Naive thymus-derived CD8-positive, alpha-beta T cell (primary cell): ENCODE measurements around the gene ZNF14. TPM values are rescaled to one million over a fixed set of nuclear protein-coding genes. Genes with fewer than 3 reads are reported as not detected.
A peak's percentile ranks its signal among the peaks of the same experiment; 100 is the strongest.
"Not testable (repeated sequence)": the region's sequence is repeated elsewhere in the genome, so short reads cannot be mapped to it uniquely, and the experiment has no call there.

Experiments used
- ATAC-seq, 2 donors: fragments of 150-1000 bp; cut with Tn5 transposase in 1 of 2; sonication (Bioruptor Pico), chemical (Tn5 transposase) in 1 of 2; 1 replicate in 1 of 2; 2 replicates in 1 of 2; pipeline ENCODE4 v1.10.0; 2021; ENCODE audit warnings: mild to moderate bottlenecking in 2 of 2, moderate library complexity in 2 of 2
- POLR2A ChIA-PET: fragments of 350-600 bp; sonication (Branson Sonifier 250); formaldehyde crosslinking; loops from one replicate; lab custom pipeline; 2021; ENCODE audit warnings: antibody characterized with exemption; lab: Charles Lee
- DNase-seq, 10 donors: peaks; one replicate each; pipeline versions ENCODE4 v3.0.0 to v3.0.0-alpha.2; 2020 to 2022
- H3K27ac Mint-ChIP-seq, 10 donors: one replicate each; pipeline ENCODE4 v1.8.0; 2020 to 2022; ENCODE audit warnings: mild to moderate bottlenecking in 10 of 10, mixed read lengths in 10 of 10, moderate library complexity in 4 of 10, inconsistent platforms in 1 of 10
- H3K27me3 Mint-ChIP-seq, 5 donors: one replicate each; pipeline ENCODE4 v1.8.0; 2021 to 2022; ENCODE audit warnings: mixed read lengths in 5 of 5
- H3K36me3 Mint-ChIP-seq, 3 donors: one replicate each; pipeline ENCODE4 v1.8.0; 2020 to 2022; ENCODE audit warnings: mixed read lengths in 3 of 3, mild to moderate bottlenecking in 2 of 3, inconsistent platforms in 1 of 3
- H3K4me1 Mint-ChIP-seq, 4 donors: one replicate each; pipeline ENCODE4 v1.8.0; 2021 to 2022; ENCODE audit warnings: mixed read lengths in 4 of 4
- H3K4me3 Mint-ChIP-seq, 10 donors: one replicate each; pipeline ENCODE4 v1.8.0; 2020 to 2022; ENCODE audit warnings: mild to moderate bottlenecking in 10 of 10, mixed read lengths in 10 of 10, moderate library complexity in 6 of 10, inconsistent platforms in 1 of 10
- H3K9me3 Mint-ChIP-seq, 9 donors: one replicate each; pipeline ENCODE4 v1.8.0; 2020 to 2022; ENCODE audit warnings: mixed read lengths in 9 of 9, mild to moderate bottlenecking in 3 of 9, inconsistent platforms in 1 of 9, moderate library complexity in 1 of 9
- polyA plus RNA-seq, 3 donors: library from polyadenylated mRNA; unstranded; fragments of 300-500 nt; fragmentation: Illumina TruSeq; gene quantifications; one replicate each; pipeline ENCODE4 v1.2.3, GENCODE V29; 2021
- total RNA-seq, 8 experiments: library from RNA in 2 of 8; stranded (reverse) in 2 of 8; gene quantifications; one replicate each; pipeline ENCODE4 v1.2.3 and lab custom pipeline; 2021 to 2026

ZNF14 gene
- total RNA-seq, result 10 to 100 TPM; 39.8 TPM
- polyA plus RNA-seq, result 10 to 100 TPM in 2 of 3 donors, 1 to 10 TPM in 1; 8.2 to 16.3 (median 11.4) TPM
- total RNA-seq (lab: John Stamatoyannopoulos, UW), result 19.6 to 78.2 (median 47.5) reads per million in 6 experiments

GRCh38 chr19:19732579-19733501, at the start of gene ZNF14:
Gene ZNF14, minus strand, starts transcription at chr19:19733112. Its CDS starts 154 bp downstream, at chr19:19732958.
- H3K4me1 Mint-ChIP-seq, result peaks cover 7 to 38% (median 27%) of the 10 kb centered on the region in 4 donors
- H3K9me3 Mint-ChIP-seq, result peaks cover 0 to 42% (median 8%) of the 10 kb centered on the region in 9 donors
- no peaks in the 10 kb centered on the region for H3K27me3 Mint-ChIP-seq
- H3K36me3 Mint-ChIP-seq, result peaks cover 21 to 38% (median 36%) of the 10 kb centered on the region in 3 donors
- POLR2A ChIA-PET, result interaction anchor here (0.5 to 6.3 kb wide), 48 partner anchors 10 to 830 kb away, joined by 3 to 289 read pairs (median 4); partner anchors contain the start of genes ATP13A1, GMIP, NDUFA13 and TSSK6
- H3K27ac Mint-ChIP-seq, result peak within 1 kb of the TSS; percentile 89 to 99 (median 98)
- peak within 1 kb of the TSS; percentile 94 to 100 (median 98) for H3K4me3 Mint-ChIP-seq
- DNase-seq (peak; percentile 79 to 96 (median 89)), ATAC-seq (peak; percentile 96 to 99)

DNA sequence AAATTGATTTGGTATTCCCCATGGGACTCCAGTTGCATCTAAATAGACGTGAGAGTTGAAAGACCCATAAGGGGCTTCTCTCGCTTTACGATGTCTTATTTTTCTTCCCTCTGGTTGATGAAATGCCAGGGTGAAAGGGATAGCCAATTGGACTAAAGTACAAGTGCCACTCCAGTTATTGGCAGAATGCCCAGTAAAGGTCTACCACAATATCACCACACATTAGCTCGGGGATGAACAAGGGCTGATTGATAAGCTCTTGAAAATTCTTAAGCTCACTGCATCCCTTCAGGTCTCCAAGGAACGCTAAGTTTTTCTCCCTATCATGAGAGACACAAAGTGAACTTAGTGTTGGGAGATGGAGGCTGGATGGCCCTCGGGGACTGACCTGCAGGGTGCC, 48.9 kb upstream of the ZNF14 start:
- H3K9me3 Mint-ChIP-seq, result peaks cover 0 to 44% (median 9%) of the 10 kb centered on the region in 9 donors
- ATAC-seq, H3K27me3 Mint-ChIP-seq, H3K27ac Mint-ChIP-seq, DNase-seq: not testable (repeated sequence)
- H3K36me3 Mint-ChIP-seq, result peaks cover 22 to 72% (median 59%) of the 10 kb centered on the region in 3 donors
- POLR2A ChIA-PET, result interaction anchor here (0.5 to 1.0 kb wide), 3 partner anchors 39 to 430 kb away, joined by 3 to 6 read pairs (median 3); partner anchors contain the start of genes ZNF101 and ZNF506
- peaks cover 29 to 64% (median 56%) of the 10 kb centered on the region in 4 donors for H3K4me1 Mint-ChIP-seq
- H3K4me3 Mint-ChIP-seq, result peak overlapping the region in 2 of 10 donors; percentile 18 to 26

- H3K4me3 Mint-ChIP-seq, result peak overlapping the region; percentile 94 to 100 (median 99)
- no peak for DNase-seq
- peaks cover 0 to 29% (median 3%) of the 10 kb centered on the region in 9 donors for H3K9me3 Mint-ChIP-seq
- H3K4me1 Mint-ChIP-seq, result peaks cover 26 to 78% (median 70%) of the 10 kb centered on the region in 4 donors
- H3K27ac Mint-ChIP-seq, result peak overlapping the region in 7 of 10 donors; percentile 14 to 97 (median 80)
- POLR2A ChIA-PET, result interaction anchor here (1.6 to 2.1 kb wide), 2 partner anchors 42 to 109 kb away, joined by 5 to 14 read pairs; partner anchors contain the start of gene ZNF506
- H3K27me3 Mint-ChIP-seq, result no peaks in the 10 kb centered on the region
- H3K36me3 Mint-ChIP-seq, result peaks cover 13 to 45% (median 31%) of the 10 kb centered on the region in 3 donors
- ATAC-seq, result no peak
These were observed 45.8 kb upstream of the ZNF14 start for GRCh38 chr19:19778666-19779065.

DNA sequence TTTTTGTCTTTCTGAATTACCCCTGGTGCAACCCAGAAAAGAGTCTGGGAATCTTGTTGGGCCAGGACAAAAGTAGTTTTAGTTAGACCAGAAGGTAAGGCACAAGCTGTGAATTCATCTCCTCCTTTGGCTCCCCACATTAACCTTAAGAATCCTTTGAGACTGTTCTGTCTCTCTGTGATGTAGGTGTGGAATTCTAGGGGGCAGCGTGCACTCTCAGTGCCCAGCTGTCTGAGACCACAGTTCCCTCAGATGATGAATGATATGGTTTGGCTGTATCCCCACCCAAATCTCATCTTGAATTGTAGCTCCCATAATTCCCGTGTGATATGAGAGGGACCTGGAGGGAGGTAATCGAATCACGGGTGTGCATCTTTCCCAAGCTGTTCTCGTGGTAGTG, 44.8 kb upstream of the ZNF14 start:
- no peak for DNase-seq

GRCh38 chr19:19776206-19777008, 43.5 kb upstream of the ZNF14 start:
- no peaks in the 10 kb centered on the region for H3K27me3 Mint-ChIP-seq
- ATAC-seq (peak; percentile 97 to 98), DNase-seq (peak; percentile 80 to 94 (median 91))
- POLR2A ChIA-PET, result interaction anchor here (0.5 to 2.3 kb wide), 36 partner anchors 9 to 1074 kb away, joined by 3 to 68 read pairs (median 4); partner anchors contain the start of genes ATP13A1, GATAD2A, NDUFA13 and TSSK6
- peaks cover 0 to 16% (median 0%) of the 10 kb centered on the region in 9 donors for H3K9me3 Mint-ChIP-seq
- H3K4me3 Mint-ChIP-seq, result peak overlapping the region; percentile 94 to 100 (median 99)
- H3K4me1 Mint-ChIP-seq, result peaks cover 21 to 65% (median 58%) of the 10 kb centered on the region in 4 donors
- peaks cover 4 to 27% (median 19%) of the 10 kb centered on the region in 3 donors for H3K36me3 Mint-ChIP-seq
- peak overlapping the region; percentile 95 to 99 (median 96) for H3K27ac Mint-ChIP-seq

More for the DNA sequence above, 44.8 kb upstream of the ZNF14 start:
- POLR2A ChIA-PET, result interaction anchor here (0.6 to 2.1 kb wide), 6 partner anchors 8 to 123 kb away, joined by 3 to 14 read pairs (median 5); partner anchors contain the start of genes ZNF506 and ZNF93
- Mint-ChIP-seq H3K27me3 (no peaks in the 10 kb centered on the region), H3K4me3 (peak overlapping the region; percentile 94 to 100 (median 99)), H3K36me3 (peaks cover 10 to 40% (median 27%) of the 10 kb centered on the region in 3 donors), H3K4me1 (peaks cover 25 to 75% (median 67%) of the 10 kb centered on the region in 4 donors), H3K9me3 (peaks cover 0 to 25% (median 3%) of the 10 kb centered on the region in 9 donors), H3K27ac (peak overlapping the region; percentile 9 to 99 (median 96))
- no peak for ATAC-seq

GRCh38 chr19:19775891-19776205, 42.9 kb upstream of the ZNF14 start:
- POLR2A ChIA-PET, result interaction anchor here (0.6 to 2.3 kb wide), 30 partner anchors 11 to 391 kb away, joined by 3 to 68 read pairs (median 4); partner anchors contain the start of genes ATP13A1, GATAD2A, NDUFA13 and TSSK6
- Mint-ChIP-seq H3K27me3 (no peaks in the 10 kb centered on the region), H3K9me3 (peaks cover 0 to 13% (median 0%) of the 10 kb centered on the region in 9 donors), H3K4me3 (peak overlapping the region; percentile 94 to 100 (median 99)), H3K4me1 (peaks cover 21 to 64% (median 59%) of the 10 kb centered on the region in 4 donors), H3K27ac (peak overlapping the region; percentile 95 to 99 (median 96)), H3K36me3 (peaks cover 4 to 21% (median 19%) of the 10 kb centered on the region in 3 donors)
- DNase-seq (peak in 2 of 10 donors; percentile 9 to 61), ATAC-seq (peak; percentile 23 to 46)

- Mint-ChIP-seq H3K36me3 (peaks cover 4 to 14% (median 10%) of the 10 kb centered on the region in 3 donors), H3K27me3 (no peaks in the 10 kb centered on the region), H3K27ac (peak overlapping the region in 6 of 10 donors; percentile 16 to 95 (median 45)), H3K9me3 (peaks cover 0 to 4% (median 0%) of the 10 kb centered on the region in 9 donors), H3K4me3 (peak overlapping the region in 9 of 10 donors; percentile 9 to 70 (median 42)), H3K4me1 (peaks cover 21 to 60% (median 55%) of the 10 kb centered on the region in 4 donors)
- POLR2A ChIA-PET, result no interaction called here
- ATAC-seq, result no peak
- DNase-seq, result no peak
These were observed 41.6 kb upstream of the ZNF14 start for GRCh38 chr19:19774354-19775033.

DNA sequence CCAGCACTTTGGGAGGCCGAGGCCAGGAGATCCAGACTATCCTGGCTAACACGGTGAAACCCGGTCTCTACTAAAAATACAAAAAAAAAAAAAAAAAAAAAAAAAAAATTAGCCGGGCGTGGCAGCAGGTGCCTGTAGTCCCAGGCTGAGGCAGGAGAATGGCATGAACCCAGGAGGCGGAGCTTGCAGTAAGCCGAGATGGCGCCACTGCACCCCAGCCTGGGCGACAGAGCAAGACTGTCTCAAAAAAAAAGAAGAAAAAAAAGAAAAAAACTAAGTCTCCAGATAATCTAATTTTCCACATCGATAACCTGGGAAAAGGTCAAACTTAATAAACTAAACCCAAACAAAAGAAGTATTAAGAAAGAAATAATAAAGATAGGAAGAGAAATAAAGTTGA, 39.1 kb upstream of the ZNF14 start:
- H3K27ac Mint-ChIP-seq, H3K27me3 Mint-ChIP-seq, H3K36me3 Mint-ChIP-seq, H3K4me3 Mint-ChIP-seq, ATAC-seq, DNase-seq, POLR2A ChIA-PET, H3K9me3 Mint-ChIP-seq: not testable (repeated sequence)
- H3K4me1 Mint-ChIP-seq, result peaks cover 9 to 40% (median 31%) of the 10 kb centered on the region in 4 donors

- DNase-seq, H3K4me3 Mint-ChIP-seq, H3K9me3 Mint-ChIP-seq, ATAC-seq, POLR2A ChIA-PET, H3K27ac Mint-ChIP-seq, H3K27me3 Mint-ChIP-seq, H3K36me3 Mint-ChIP-seq: not testable (repeated sequence)
- peaks cover 4 to 24% (median 14%) of the 10 kb centered on the region in 4 donors for H3K4me1 Mint-ChIP-seq
These were observed 37.1 kb upstream of the ZNF14 start for GRCh38 chr19:19769971-19770370.

DNA sequence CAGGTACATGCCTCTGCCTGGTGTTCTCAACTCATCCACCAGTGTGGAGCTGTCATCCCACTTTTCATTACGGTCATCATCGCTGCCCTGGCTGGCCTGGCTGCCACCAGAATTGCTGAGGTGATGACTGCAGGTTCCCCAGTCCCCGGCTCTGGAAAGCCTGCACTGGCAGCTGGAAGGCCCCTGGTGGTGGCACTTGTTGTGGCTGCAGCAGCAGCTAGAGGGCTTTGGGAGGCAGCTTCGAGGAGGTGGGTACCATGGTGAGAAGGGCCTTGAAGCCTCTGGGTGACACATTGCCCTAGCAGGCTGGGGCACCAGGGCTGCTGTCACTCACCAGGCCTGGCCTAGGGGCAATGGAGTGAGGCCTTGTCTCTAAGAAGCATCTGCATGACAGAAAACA, 25.3 kb upstream of the ZNF14 start:
- Mint-ChIP-seq H3K36me3 (peaks cover 0 to 17% (median 14%) of the 10 kb centered on the region in 3 donors), H3K27me3 (no peaks in the 10 kb centered on the region), H3K4me3 (no peak overlapping the region), H3K27ac (no peak overlapping the region), H3K4me1 (no peaks in the 10 kb centered on the region), H3K9me3 (no peaks in the 10 kb centered on the region)
- POLR2A ChIA-PET, result no interaction called here
- DNase-seq (no peak), ATAC-seq (no peak)
